Posterior vena cava (tissue), 2 donors: Measurements from ENCODE around the gene LRBA. TPM values are rescaled to one million over a fixed set of nuclear protein-coding genes. Genes with fewer than 3 reads are reported as not detected.

Source experiments
- DNase-seq: peaks from one replicate; pipeline ENCODE4 v3.0.0-alpha.2; 2020; ENCODE audit warnings: low spot score
- intact Hi-C, 2 donors: fragments of 100-400 bp; cut with DNase I; formaldehyde crosslinking; loops; one replicate each; pipeline versions ENCODE4 v1.14.1 to v1.14.2; 2022 to 2023
- total RNA-seq, 2 donors: library from RNA; stranded (reverse); fragmentation: NEBNext Ultra II Directional; extraction: Animal tissue kit (Norgen Biotek cat#: 25700); gene quantifications; one replicate each; pipeline ENCODE4 v1.2.1, GENCODE V29; 2021
- donor health status: DM: yes; HTN: yes; CAD: no.
- donor health status: DM: yes; HTN: yes; CAD: no.

The LRBA gene
- total RNA-seq, 2 donors from 2014 or later, result 21.0 to 23.0 TPM

- no peak for DNase-seq
- intact Hi-C loops, result no loop called here
Measured at GRCh38 chr4:150909116-150909515, 106.0 kb downstream of the LRBA start.

- DNase-seq, result no peak
- intact Hi-C loops, result no loop called here
Measured at GRCh38 chr4:150906987-150907633, 108.0 kb downstream of the LRBA start.

- no peak for DNase-seq
- intact Hi-C loops, result no loop called here
Measured at GRCh38 chr4:150904671-150905070, 110.4 kb downstream of the LRBA start.

GRCh38 chr4:150903603-150904002, 111.5 kb downstream of the LRBA start:
- intact Hi-C loops, result no loop called here
- DNase-seq, result no peak

- DNase-seq, result no peak
- intact Hi-C loops, result no loop called here
Measured at GRCh38 chr4:150896497-150896896, 118.6 kb downstream of the LRBA start.

- no peak for DNase-seq
- intact Hi-C loops, result no loop called here
Measured at GRCh38 chr4:150890246-150890645, 124.8 kb downstream of the LRBA start.

GRCh38 chr4:150889306-150889705, 125.8 kb downstream of the LRBA start:
- intact Hi-C loops, result no loop called here

GRCh38 chr4:150888625-150889024, 126.5 kb downstream of the LRBA start:
- intact Hi-C loops, result no loop called here
- no peak for DNase-seq

More at GRCh38 chr4:150889306-150889705, 125.8 kb downstream of the LRBA start:
- DNase-seq, result no peak

- intact Hi-C loops, result no loop called here
- no peak for DNase-seq
Measured at GRCh38 chr4:150888217-150888616, 126.9 kb downstream of the LRBA start.

GRCh38 chr4:150886597-150886996, 128.5 kb downstream of the LRBA start:
- intact Hi-C loops, result no loop called here
- DNase-seq, result no peak

GRCh38 chr4:150884625-150885024, 130.5 kb downstream of the LRBA start:
- DNase-seq, result no peak
- intact Hi-C loops, result no loop called here

GRCh38 chr4:150875367-150875766, 139.7 kb downstream of the LRBA start:
- intact Hi-C loops, result no loop called here
- no peak for DNase-seq

- no peak for DNase-seq
- intact Hi-C loops, result no loop called here
Measured at GRCh38 chr4:150874338-150875226, 140.5 kb downstream of the LRBA start.

- intact Hi-C loops, result loop anchor here (10.0 kb wide), 2 partner anchors 862 to 882 kb away; no protein-coding TSS in a partner anchor
- DNase-seq, result no peak
Measured at GRCh38 chr4:150867148-150867547, 147.9 kb downstream of the LRBA start.

GRCh38 chr4:150863456-150863855, 151.6 kb downstream of the LRBA start:
- DNase-seq, result no peak
- intact Hi-C loops, result loop anchor here (5.0 to 10.0 kb wide), 3 partner anchors 436 to 879 kb away; no protein-coding TSS in a partner anchor

GRCh38 chr4:150862829-150863228, 152.3 kb downstream of the LRBA start:
- intact Hi-C loops, result loop anchor here (5.0 to 10.0 kb wide), 3 partner anchors 436 to 878 kb away; no protein-coding TSS in a partner anchor
- DNase-seq, result no peak

- intact Hi-C loops, result no loop called here
- DNase-seq, result no peak
Measured at GRCh38 chr4:150859453-150859852, 155.6 kb downstream of the LRBA start.

- intact Hi-C loops, result no loop called here
Measured at GRCh38 chr4:150855981-150856510, 159.0 kb downstream of the LRBA start.

GRCh38 chr4:150854600-150854999, 160.5 kb downstream of the LRBA start:
- intact Hi-C loops, result no loop called here
- DNase-seq, result no peak

More at GRCh38 chr4:150855981-150856510, 159.0 kb downstream of the LRBA start:
- DNase-seq, result no peak

GRCh38 chr4:150853882-150854281, 161.2 kb downstream of the LRBA start:
- intact Hi-C loops, result no loop called here
- DNase-seq, result no peak
